ENCODE measurements around the gene BTG2.

DNA sequence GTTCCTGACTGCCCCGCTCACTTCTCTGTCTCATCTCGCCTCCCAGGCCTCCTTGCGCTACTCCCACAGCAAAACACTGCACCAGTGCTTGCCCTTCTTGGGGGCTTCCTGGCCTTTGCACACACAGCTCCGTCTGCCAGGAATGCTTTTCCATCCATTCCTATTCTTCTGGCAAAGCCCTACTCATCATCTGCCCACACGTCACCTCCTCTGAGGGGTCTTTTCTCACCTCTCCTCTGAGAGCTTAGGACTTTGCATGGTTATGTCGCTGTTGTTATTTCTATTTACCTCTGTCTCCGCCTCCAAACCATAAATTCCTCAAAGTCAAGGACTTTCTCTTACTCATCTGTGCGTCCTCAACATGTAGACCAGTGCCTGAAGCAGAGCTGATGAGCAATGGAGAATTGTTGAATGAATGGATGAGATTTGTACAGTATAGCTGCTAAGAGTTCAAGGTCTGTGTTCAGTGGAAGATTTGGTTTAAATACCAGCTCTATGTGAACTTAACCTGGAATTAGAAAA lies 26.4 kb upstream of the BTG2 start:
- TF ChIP-seq, protein P1, sequence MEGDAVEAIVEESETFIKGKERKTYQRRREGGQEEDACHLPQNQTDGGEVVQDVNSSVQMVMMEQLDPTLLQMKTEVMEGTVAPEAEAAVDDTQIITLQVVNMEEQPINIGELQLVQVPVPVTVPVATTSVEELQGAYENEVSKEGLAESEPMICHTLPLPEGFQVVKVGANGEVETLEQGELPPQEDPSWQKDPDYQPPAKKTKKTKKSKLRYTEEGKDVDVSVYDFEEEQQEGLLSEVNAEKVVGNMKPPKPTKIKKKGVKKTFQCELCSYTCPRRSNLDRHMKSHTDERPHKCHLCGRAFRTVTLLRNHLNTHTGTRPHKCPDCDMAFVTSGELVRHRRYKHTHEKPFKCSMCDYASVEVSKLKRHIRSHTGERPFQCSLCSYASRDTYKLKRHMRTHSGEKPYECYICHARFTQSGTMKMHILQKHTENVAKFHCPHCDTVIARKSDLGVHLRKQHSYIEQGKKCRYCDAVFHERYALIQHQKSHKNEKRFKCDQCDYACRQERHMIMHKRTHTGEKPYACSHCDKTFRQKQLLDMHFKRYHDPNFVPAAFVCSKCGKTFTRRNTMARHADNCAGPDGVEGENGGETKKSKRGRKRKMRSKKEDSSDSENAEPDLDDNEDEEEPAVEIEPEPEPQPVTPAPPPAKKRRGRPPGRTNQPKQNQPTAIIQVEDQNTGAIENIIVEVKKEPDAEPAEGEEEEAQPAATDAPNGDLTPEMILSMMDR (IDR thresholded peaks at IDR 0.05; ENCODE audit: low read length), result no peak
- no peak for TF ChIP-seq EZH2 (IDR thresholded peaks at IDR 0.05; ENCODE audit: borderline replicate concordance, low read length)
